ENCODE results near the gene PITPNC1. TPM values are rescaled to one million over a fixed set of nuclear protein-coding genes. Genes with fewer than 3 reads are reported as not detected.

The PITPNC1 gene
- total and polyA plus RNA-seq, 12 donors = 4.9 to 33.0 (median 14.0) TPM

DNA sequence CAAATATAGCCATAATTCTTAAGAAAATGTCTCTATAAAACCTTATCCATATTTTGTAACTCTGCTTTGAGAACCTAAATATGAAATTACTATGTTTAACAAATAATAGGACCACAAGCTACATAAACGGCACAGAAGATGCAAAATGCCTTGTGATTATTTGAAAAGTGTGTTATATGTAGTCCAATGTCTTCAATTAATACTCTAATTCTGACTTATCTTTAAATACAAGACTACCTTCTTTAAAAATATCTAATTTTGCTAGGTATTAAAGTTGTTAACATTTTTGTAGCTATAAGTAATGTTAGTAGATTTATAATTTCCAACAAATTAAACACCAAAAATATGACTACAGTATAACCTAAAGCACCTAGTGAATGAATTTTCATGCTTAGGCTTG lies 27.7 kb upstream of the PITPNC1 start:
- H3K36me3 ChIP-seq (replicated peaks in 1 of 2) = peaks cover 0 to 85% of the 10 kb centered on the region in 2 donors
- 92 to 100% (median 98%) methylated on average over 1 of the region's 1 CpG for WGBS, 4 donors
- no peak overlapping the region for H3K27ac ChIP-seq
- no peaks in the 10 kb centered on the region for H3K4me1 ChIP-seq (replicated peaks in 1 of 2)
- intact Hi-C loops (cut with DNase I) = no loop called here
- no peaks in the 10 kb centered on the region for H3K27me3 ChIP-seq
- H3K4me3 ChIP-seq = no peak overlapping the region
- no peak for TF ChIP-seq POLR2A (IDR thresholded peaks at IDR 0.05)
- H3K9me3 ChIP-seq (replicated peaks in 1 of 3) = no peaks in the 10 kb centered on the region
- no peak for DNase-seq

GRCh38 chr17:67353161-67353560 lies 23.9 kb upstream of the PITPNC1 start:
- H3K4me1 ChIP-seq (replicated peaks in 1 of 2) = peaks cover 0 to 3% of the 10 kb centered on the region in 2 donors
- H3K9me3 ChIP-seq (replicated peaks in 1 of 3) = no peaks in the 10 kb centered on the region
- no peak for DNase-seq
- H3K4me3 ChIP-seq = no peak overlapping the region
- intact Hi-C loops (cut with DNase I) = no loop called here
- H3K27ac ChIP-seq = no peak overlapping the region
- peaks cover 0 to 80% of the 10 kb centered on the region in 2 donors for H3K36me3 ChIP-seq (replicated peaks in 1 of 2)
- WGBS, 4 donors = 82 to 89% (median 85%) methylated on average over 9 to 10 of the region's 10 CpGs
- no peaks in the 10 kb centered on the region for H3K27me3 ChIP-seq
- no peak for TF ChIP-seq POLR2A (IDR thresholded peaks at IDR 0.05)
- no peak for TF ChIP-seq CTCF (IDR thresholded peaks at IDR 0.05)

GRCh38 chr17:67353929-67354574 lies 23.0 kb upstream of the PITPNC1 start:
- TF ChIP-seq POLR2A (IDR thresholded peaks at IDR 0.05) (no peak), CTCF (IDR thresholded peaks at IDR 0.05) (no peak)
- H3K36me3 ChIP-seq (replicated peaks in 1 of 2) = peaks cover 0 to 71% of the 10 kb centered on the region in 2 donors

DNA sequence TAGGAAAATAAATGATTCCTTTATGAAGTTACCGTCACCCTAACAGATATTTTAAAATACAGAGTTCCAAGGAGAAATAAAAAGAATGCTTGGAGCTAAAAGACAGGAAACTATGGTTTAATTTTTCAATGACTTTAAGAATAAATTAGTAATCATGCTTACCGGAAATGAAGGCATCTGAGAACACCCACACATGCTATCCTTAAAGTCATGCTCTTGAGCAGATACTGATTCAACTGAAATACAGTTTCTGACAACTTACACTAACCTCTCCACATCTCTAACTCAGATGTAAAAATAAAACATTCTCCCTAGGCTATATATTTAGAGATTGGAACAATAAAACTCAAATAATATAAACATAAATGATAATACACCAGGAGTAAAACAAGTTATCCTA lies 18.5 kb upstream of the PITPNC1 start:
- H3K4me1 ChIP-seq (replicated peaks in 1 of 2) = peaks cover 20 to 54% of the 10 kb centered on the region in 2 donors
- WGBS, 4 donors = 53 to 64% (median 64%) methylated on average over 2 of the region's 2 CpGs
- no peaks in the 10 kb centered on the region for H3K27me3 ChIP-seq
- no peak overlapping the region for H3K27ac ChIP-seq
- intact Hi-C loops (cut with DNase I) = no loop called here
- peaks cover 0 to 37% of the 10 kb centered on the region in 2 donors for H3K36me3 ChIP-seq (replicated peaks in 1 of 2)
- TF ChIP-seq CTCF (IDR thresholded peaks at IDR 0.05) = no peak
- no peak for TF ChIP-seq POLR2A (IDR thresholded peaks at IDR 0.05)
- no peaks in the 10 kb centered on the region for H3K9me3 ChIP-seq (replicated peaks in 1 of 3)
- no peak for DNase-seq
- H3K4me3 ChIP-seq = no peak overlapping the region

More at GRCh38 chr17:67353929-67354574, 23.0 kb upstream of the PITPNC1 start:
- intact Hi-C loops (cut with DNase I) = no loop called here
- no peak overlapping the region for H3K27ac ChIP-seq
- H3K4me3 ChIP-seq = no peak overlapping the region
- no peak for DNase-seq
- peaks cover 0 to 12% of the 10 kb centered on the region in 2 donors for H3K4me1 ChIP-seq (replicated peaks in 1 of 2)
- WGBS, 4 donors = 84 to 88% (median 85%) methylated on average over 8 of the region's 8 CpGs
- H3K27me3 ChIP-seq = no peaks in the 10 kb centered on the region
- H3K9me3 ChIP-seq (replicated peaks in 1 of 3) = no peaks in the 10 kb centered on the region

All from adrenal gland (tissue), 12 donors.